Endothelial cell of umbilical vein (primary cell): ENCODE results near the gene NCKAP5. TPM values are rescaled to one million over a fixed set of nuclear protein-coding genes. Genes with fewer than 3 reads are reported as not detected.

Experiments used
- BruUV-seq: library from RNA; stranded (reverse); fragments of 400-500 nt; replicated peaks from 2 replicates; lab custom pipeline; 2021; lab: Mats Ljungman, UMichigan
- CTCF ChIA-PET: fragments of 300-600, 350-600 bp; sonication (Branson Sonifier 250); formaldehyde crosslinking; loops from one replicate; lab custom pipeline; 2021; ENCODE audit warnings: antibody characterized with exemption, inconsistent platforms; lab: Charles Lee
- POLR2A ChIA-PET: fragments of 300-600, 350-600 bp; sonication (Branson Sonifier 250); formaldehyde crosslinking; loops from one replicate; lab custom pipeline; 2021; ENCODE audit warnings: antibody characterized with exemption, inconsistent platforms; lab: Charles Lee
- DNase-seq: peaks from one replicate; pipeline ENCODE4 v3.0.0-alpha.2; 2011; ENCODE audit warnings: low read depth, low spot score
- FAIRE-seq: peaks from 2 replicates; lab custom pipeline; 2011; peaks lifted over from hg19 to GRCh38; lab: Jason Lieb, UNC
- H2AFZ ChIP-seq: 2 replicates; pipeline ENCODE4 v1.6.0; 2012; ENCODE audit warnings: low read depth, low read length, control low read depth, inconsistent platforms
- H3K27ac ChIP-seq: 2 replicates; pipeline ENCODE4 v1.5.1; 2011; ENCODE audit warnings: low read depth, mild to moderate bottlenecking, control low read depth, low read length, moderate library complexity; ENCODE audit not compliant: insufficient read depth
- H3K27me3 ChIP-seq, 2 experiments: 2 replicates each; pipeline versions ENCODE4 v1.6.0 to v1.6.1; 2011; ENCODE audit warnings: low read length in 2 of 2, mixed read lengths in 1 of 2; ENCODE audit not compliant: control insufficient read depth in 2 of 2, insufficient read depth in 2 of 2
- H3K36me3 ChIP-seq, 2 experiments: 2 replicates in 1 of 2; 3 replicates in 1 of 2; pipeline ENCODE4 v1.5.1; 2011; ENCODE audit warnings: low read length in 2 of 2, mild to moderate bottlenecking in 1 of 2, moderate library complexity in 1 of 2; ENCODE audit not compliant: control insufficient read depth in 2 of 2, insufficient read depth in 2 of 2; ENCODE audit errors: extremely low read depth in 1 of 2
- H3K4me1 ChIP-seq: 3 replicates; pipeline ENCODE4 v1.5.1; 2011; ENCODE audit warnings: mild to moderate bottlenecking, low read length; ENCODE audit not compliant: control insufficient read depth, insufficient read depth; ENCODE audit errors: extremely low read depth
- H3K4me2 ChIP-seq: 2 replicates; pipeline ENCODE4 v1.6.1; 2011; ENCODE audit warnings: low read length, control low read depth, mixed read lengths; ENCODE audit not compliant: insufficient read depth
- H3K4me3 ChIP-seq, 3 experiments: fragments of 200-600 bp in 1 of 3; sonication (generic), shearing (Covaris generic) in 1 of 3; replicated peaks in 1 of 3; 2 replicates each; pipeline ENCODE4 v1.5.1; 2011 to 2016; ENCODE audit warnings: control low read depth in 3 of 3, low read length in 3 of 3, mild to moderate bottlenecking in 2 of 3, inconsistent platforms in 1 of 3, low read depth in 1 of 3, moderate library complexity in 1 of 3; ENCODE audit not compliant: insufficient read depth in 1 of 3
- H3K79me2 ChIP-seq: 2 replicates; pipeline ENCODE4 v1.6.0; 2012; ENCODE audit warnings: low read length, inconsistent platforms; ENCODE audit not compliant: control insufficient read depth, insufficient read depth
- H3K9ac ChIP-seq: replicated peaks from 2 replicates; pipeline ENCODE3; 2011; ENCODE audit warnings: low read length, control low read depth; ENCODE audit not compliant: insufficient read depth; ENCODE audit errors: extremely low read depth
- H3K9me1 ChIP-seq: replicated peaks from 3 replicates; pipeline ENCODE4 v1.6.0; 2011; ENCODE audit warnings: mild to moderate bottlenecking, low read length; ENCODE audit not compliant: control insufficient read depth, insufficient read depth; ENCODE audit errors: extremely low read depth
- H3K9me3 ChIP-seq: replicated peaks from 2 replicates; pipeline ENCODE4 v1.5.1; 2012; ENCODE audit warnings: low read length, inconsistent platforms; ENCODE audit not compliant: control insufficient read depth, insufficient read depth
- H4K20me1 ChIP-seq: replicated peaks from 2 replicates; pipeline ENCODE3; 2011; ENCODE audit warnings: mild to moderate bottlenecking, low read length; ENCODE audit not compliant: control insufficient read depth, insufficient read depth; ENCODE audit errors: extremely low read depth
- CTCF ChIP-seq, 2 donors: IDR thresholded peaks; 1 replicate in 1 of 2; 2 replicates in 1 of 2; pipeline ENCODE4 v1.5.1; 2011; ENCODE audit warnings: low read length in 2 of 2, mild to moderate bottlenecking in 2 of 2, moderate library complexity in 2 of 2, control low read depth in 1 of 2, inconsistent platforms in 1 of 2, low read depth in 1 of 2; ENCODE audit not compliant: insufficient read depth in 1 of 2; ENCODE audit errors: extremely low read depth in 1 of 2
- EZH2 ChIP-seq: IDR thresholded peaks from 2 replicates; pipeline ENCODE4 v1.6.1; 2012; ENCODE audit warnings: borderline replicate concordance, low read depth, mild to moderate bottlenecking, moderate library complexity, low read length, inconsistent platforms; ENCODE audit not compliant: severe bottlenecking
- FOS ChIP-seq: IDR thresholded peaks from 2 replicates; pipeline ENCODE4 v1.6.1; 2011; ENCODE audit warnings: mild to moderate bottlenecking, low read length, moderate library complexity, borderline replicate concordance; ENCODE audit not compliant: insufficient read depth
- GATA2 ChIP-seq: IDR thresholded peaks from 2 replicates; pipeline ENCODE4 v1.7.0; 2011; ENCODE audit warnings: low read depth, mild to moderate bottlenecking, moderate library complexity, mixed read lengths, low read length; ENCODE audit not compliant: insufficient read length, insufficient read depth
- JUN ChIP-seq: IDR thresholded peaks from 2 replicates; pipeline ENCODE4 v1.6.1; 2011; ENCODE audit warnings: borderline replicate concordance, low read depth; ENCODE audit not compliant: insufficient read length, insufficient read depth
- MAX ChIP-seq: IDR thresholded peaks from 2 replicates; pipeline ENCODE4 v1.6.1; 2011; ENCODE audit not compliant: insufficient read depth, insufficient read length
- MYC ChIP-seq: IDR thresholded peaks from one replicate; pipeline ENCODE4 v1.6.1; 2011; ENCODE audit warnings: mild to moderate bottlenecking, low read depth, low read length
- POLR2A ChIP-seq: IDR thresholded peaks from 2 replicates; pipeline ENCODE4 v1.6.1; 2012; ENCODE audit warnings: low read depth, mild to moderate bottlenecking, control low read depth, low read length
- POLR2AphosphoS5 ChIP-seq: IDR thresholded peaks from 2 replicates; pipeline ENCODE4 v1.6.1; 2012; ENCODE audit warnings: low read depth, mild to moderate bottlenecking, control low read depth, low read length, moderate library complexity; ENCODE audit not compliant: insufficient read depth
- dilution Hi-C: fragments of 300-500 bp; cut with MboI; formaldehyde crosslinking; loops from one replicate; pipeline ENCODE4 v1.15.0; 2019; ENCODE audit warnings: low sequenced_read_pairs; ENCODE audit not compliant: extremely low pct_ligation_motif_present
- intact Hi-C: fragments of 100-400 bp; cut with micrococcal nuclease; formaldehyde crosslinking; loops from one replicate; pipeline ENCODE4 v1.10.0; 2022
- polyA plus RNA-seq, 4 experiments: library from polyadenylated mRNA; depleted of rRNA in 3 of 4; stranded (reverse) in 3 of 4; unstranded in 1 of 4; fragments of >200 nt; gene quantifications; 2 replicates each; pipeline versions ENCODE4 v1.2.1 to v1.2.3, GENCODE V29; 2011 to 2012; ENCODE audit warnings: missing spikeins in 1 of 4
- total RNA-seq: library from RNA; stranded (reverse); gene quantifications from 2 replicates; pipeline ENCODE4 v1.2.3, GENCODE V29; 2021

NCKAP5 gene
- total and polyA plus RNA-seq, 2 donors (not counting 3 experiments of a cell fraction or from before 2014, with no cell fraction given): 0.47 to 3.3 TPM

GRCh38 chr2:132638313-132639040, 929.8 kb downstream of the NCKAP5 start:
- no peaks in the 10 kb centered on the region for H3K9me3 ChIP-seq
- no peaks in the 10 kb centered on the region for H4K20me1 ChIP-seq
- no peak overlapping the region for H3K4me3 ChIP-seq
- H3K9me1 ChIP-seq: peaks cover 3% of the 10 kb centered on the region
- POLR2A ChIA-PET: no interaction called here
- no peak for DNase-seq
- FAIRE-seq: no peak
- no TSS peak for BruUV-seq
- TF ChIP-seq CTCF (IDR thresholded peaks at IDR 0.05; ENCODE audit: extremely low read depth in 1 of 2, insufficient read depth in 1 of 2, low read depth in 1 of 2, low read length in 2 of 2) (no peak), MAX (no peak), JUN (no peak), POLR2A (no peak), FOS (no peak), MYC (no peak), GATA2 (no peak), EZH2 (no peak), POLR2AphosphoS5 (no peak)
- H3K4me2 ChIP-seq: no peak overlapping the region
- no peak overlapping the region for H2AFZ ChIP-seq
- H3K9ac ChIP-seq: no peak overlapping the region
- dilution Hi-C loops (no loop called here), intact Hi-C loops (no loop called here)
- H3K27me3 ChIP-seq: no peaks in the 10 kb centered on the region
- H3K27ac ChIP-seq: no peak overlapping the region
- no peaks in the 10 kb centered on the region for H3K4me1 ChIP-seq
- no peaks in the 10 kb centered on the region for H3K36me3 ChIP-seq
- no peaks in the 10 kb centered on the region for H3K79me2 ChIP-seq
- CTCF ChIA-PET: no interaction called here
